ENCODE measurements around the gene AGBL3.

The AGBL3 gene

GRCh38 chr7:135075716-135076115 is 89.4 kb downstream of the AGBL3 start:
- DNase-seq, result no peak

DNA sequence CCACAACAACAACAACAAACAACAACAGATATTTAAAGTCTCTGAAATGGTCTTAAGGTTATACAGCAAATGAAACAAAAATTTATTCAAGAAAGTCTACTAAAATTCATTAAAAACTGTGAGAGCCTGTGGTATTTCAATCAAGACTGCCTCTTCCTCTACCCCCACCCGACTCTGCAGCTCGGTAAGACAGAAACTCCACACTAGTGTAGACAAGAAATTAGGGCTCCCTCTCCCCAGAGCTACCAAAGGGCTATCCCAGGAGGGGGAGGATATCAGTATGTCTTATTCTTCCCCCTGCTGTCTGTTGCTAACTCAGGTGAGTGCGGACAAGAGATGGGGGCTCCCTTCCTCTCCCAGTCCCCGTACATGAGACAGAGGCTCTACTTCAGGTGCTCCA is 90.6 kb downstream of the AGBL3 start:
- no peak for DNase-seq

DNA sequence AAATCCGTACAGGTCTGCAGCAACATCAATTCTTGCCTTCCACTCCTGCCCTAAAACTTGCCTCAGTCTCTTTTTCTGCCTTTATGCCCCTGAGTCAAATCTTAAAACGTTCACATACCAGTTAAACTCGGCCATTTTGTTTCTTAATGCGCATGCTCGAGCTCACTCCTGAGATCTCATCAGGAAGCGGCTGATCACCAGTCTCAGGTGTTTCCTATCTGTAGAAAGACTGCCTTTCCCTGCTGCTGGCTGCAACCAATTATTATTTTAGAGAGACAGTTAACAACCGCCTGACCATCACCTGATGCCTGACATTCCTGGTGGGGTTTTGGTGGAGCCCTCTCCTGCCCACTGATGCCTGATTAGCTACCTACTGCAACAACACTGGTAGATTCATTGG is 91.3 kb downstream of the AGBL3 start:
- DNase-seq, result no peak

GRCh38 chr7:135078051-135078450 is 91.7 kb downstream of the AGBL3 start:
- no peak for DNase-seq

GRCh38 chr7:135079068-135079467 is 92.8 kb downstream of the AGBL3 start:
- DNase-seq, result no peak

DNA sequence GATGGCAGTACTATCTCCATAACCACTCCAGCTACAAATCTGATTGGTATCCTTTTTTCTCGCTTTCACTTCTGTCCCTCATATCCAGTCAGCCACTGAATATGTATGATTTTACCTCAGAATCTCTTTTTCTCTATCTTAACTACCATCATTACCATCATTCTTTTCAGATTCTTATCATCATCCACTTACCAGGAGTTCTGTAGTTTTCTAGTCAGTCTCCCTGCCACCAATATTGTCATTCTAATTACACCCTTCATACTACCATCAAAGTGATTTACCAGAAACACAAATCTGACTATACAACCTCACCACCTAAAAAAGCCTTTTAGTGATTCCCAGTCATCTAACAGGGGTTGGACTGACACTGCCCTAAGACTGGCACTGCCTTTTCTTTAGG is 96.7 kb downstream of the AGBL3 start:
- DNase-seq, result no peak

DNA sequence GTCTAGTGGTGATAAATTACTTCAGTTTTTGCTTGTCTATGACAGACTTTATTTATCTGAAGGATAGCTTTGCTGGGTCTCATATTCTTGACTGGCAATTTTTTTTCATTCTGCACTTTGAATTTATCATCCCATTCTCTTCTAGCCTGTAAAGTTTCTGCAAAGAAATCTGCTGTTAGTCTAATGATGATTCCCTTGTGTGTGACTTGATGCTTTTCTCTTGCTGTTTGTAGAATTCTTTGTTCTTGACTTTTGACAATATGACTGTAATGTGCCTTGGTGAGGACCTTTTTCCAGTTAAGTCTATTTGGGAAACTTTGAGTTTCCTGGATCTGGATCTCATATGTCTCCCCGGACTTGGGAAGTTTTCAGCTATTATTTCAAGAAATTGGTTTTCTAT is 102.3 kb downstream of the AGBL3 start:
- no peak for DNase-seq

DNA sequence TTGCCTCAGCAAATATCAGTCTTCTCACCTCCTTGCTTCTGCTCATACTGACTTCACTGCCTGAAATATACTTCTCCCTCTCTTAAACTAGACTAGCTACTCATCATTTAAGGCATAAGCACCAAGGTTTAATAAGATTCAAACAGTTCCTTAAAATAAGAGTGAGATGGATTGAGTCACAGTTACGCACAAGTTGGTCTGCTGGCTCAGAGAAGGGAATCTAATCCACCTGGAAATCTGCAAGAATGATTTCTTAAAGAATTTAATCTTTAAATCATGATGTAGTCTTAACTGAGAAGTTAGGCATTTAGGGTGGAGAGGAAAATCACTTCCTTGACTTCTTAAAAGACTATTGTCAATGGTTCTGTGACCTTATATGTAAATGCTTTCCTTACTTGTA is 105.4 kb downstream of the AGBL3 start:
- no peak for DNase-seq

DNA sequence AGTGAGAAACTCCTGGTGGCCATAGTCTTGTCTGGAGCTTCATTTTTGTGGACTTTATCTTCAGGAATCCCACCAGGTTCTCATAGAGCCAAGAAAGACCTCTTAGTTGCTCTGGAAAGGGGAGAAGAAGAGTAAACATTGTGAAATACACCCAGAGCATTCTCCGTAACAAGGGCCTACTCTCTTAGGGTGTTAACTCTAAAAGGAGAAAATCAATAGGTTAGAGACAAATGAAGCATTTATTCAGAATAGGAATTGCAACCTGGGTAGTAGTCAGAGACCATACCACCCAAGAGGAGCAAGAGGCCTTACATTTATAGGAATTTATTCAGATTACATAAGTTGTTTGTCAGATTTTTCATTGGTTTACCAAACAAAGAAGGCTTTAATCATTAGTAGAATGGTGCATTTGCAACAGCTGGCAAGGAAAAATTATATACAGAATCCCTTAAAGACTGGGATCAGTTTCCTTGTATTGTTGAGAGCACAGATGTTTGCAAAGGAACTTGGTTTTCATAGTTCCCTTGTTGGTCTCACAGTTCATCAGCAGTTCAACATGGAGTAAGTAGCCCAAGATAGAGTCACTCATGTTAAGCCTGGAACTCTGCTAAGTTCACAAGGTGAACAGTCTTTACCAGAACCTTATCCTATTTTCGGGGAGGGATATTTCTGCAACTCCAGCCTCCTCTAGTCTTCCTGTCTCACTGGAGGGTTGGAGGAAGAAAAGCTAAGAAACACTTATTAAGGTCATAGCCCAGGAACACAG is 108.3 kb downstream of the AGBL3 start:
- no peak for DNase-seq

DNA sequence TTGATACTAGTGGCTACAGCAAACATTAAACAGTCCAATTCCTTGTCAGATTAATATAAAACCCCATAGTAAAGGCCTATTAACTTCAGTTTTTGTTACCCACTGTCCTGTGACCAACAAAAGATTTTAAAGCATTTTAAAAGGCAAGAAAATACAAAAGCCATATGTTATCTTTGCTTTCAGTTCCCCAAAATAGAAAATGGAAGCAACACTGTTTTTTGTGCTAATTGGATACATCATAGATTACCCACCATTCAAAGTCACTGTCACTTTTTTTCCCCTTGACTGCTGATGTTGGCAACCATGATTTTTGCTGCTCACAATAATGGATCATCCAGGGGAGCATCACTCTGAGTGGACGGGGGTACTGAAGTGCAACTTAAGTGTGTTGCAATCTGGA is 109.1 kb downstream of the AGBL3 start:
- DNase-seq, result no peak

DNA sequence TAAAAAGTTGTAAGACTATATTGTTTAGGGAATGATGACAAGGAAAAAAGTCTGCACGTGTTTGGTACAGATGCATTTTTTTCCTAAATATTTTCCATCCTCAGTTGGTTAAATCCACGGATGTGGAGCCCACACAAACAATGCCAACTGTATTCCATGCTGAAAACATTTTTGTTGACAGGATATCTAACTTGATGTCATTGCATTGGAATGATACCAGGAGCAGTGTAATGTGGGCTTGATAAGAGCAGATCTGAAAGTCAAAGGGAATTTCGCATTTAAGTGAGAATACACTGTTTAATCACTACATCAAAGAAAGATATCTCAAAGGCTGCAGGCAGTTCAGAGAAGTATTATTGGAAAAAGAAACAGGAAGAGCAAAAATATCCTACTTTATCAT is 112.1 kb downstream of the AGBL3 start:
- DNase-seq, result no peak

- no peak for DNase-seq
These were observed 114.5 kb downstream of the AGBL3 start for GRCh38 chr7:135100856-135101255.

DNA sequence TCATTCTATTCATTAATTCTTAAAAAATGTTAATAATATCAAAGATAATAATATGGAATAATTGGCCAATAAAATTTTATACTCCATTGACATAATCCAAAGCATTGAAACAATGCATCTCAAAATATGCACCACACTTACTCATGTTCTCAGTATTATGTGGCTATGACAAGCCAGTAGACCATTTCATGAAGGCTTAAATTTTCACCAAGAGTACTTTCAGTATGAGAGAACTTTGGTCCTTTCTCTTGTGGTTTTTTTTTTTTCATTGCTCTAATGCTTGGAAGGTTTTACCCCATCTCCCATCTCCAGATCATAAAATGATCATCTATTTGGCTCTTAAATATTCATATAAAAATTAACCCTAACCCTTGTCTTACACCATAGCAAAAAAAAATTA is 116.1 kb downstream of the AGBL3 start:
- no peak for DNase-seq

GRCh38 chr7:135109562-135109961 is 123.3 kb downstream of the AGBL3 start:
- DNase-seq, result no peak

GRCh38 chr7:135109976-135110375 is 123.7 kb downstream of the AGBL3 start:
- no peak for DNase-seq

DNA sequence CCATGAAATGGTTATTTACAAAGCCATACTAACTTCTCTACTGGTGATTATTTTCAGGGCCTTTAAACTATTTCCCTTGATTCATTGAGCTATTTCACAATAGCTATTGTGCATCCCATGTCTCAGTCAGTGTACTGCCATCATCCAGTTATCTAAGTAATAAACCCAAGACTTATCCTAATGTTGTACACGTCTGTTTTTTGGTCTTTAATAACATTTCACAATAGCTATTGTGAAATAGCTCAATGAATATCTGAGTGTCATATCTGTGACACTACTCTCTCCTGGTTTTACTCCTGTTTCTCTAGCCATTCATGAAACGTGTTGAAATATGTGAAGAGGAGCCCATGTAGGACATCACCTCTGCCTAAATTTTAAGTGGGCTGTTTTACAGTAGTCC is 125.1 kb downstream of the AGBL3 start:
- DNase-seq, result no peak

DNA sequence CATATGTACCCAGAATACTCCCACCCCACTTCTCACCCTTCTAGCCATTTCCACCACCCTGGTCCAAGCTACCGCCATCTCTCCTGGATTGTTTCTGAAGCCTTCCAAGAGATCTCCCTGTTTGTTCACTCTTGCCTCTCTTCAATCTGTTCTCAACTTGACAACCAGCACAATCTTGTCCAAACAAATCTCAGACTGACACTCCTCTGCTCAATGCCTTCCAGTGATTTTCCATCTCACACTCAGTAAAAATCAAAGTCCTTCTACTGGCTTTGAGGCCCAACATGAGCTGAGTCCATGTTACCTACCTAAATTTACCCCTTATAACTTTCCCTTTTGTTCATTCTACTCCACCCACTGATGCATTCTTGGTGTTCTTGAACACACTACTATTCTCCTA is 128.3 kb downstream of the AGBL3 start:
- no peak for DNase-seq

GRCh38 chr7:135117096-135117495 is 130.8 kb downstream of the AGBL3 start:
- no peak for DNase-seq

DNA sequence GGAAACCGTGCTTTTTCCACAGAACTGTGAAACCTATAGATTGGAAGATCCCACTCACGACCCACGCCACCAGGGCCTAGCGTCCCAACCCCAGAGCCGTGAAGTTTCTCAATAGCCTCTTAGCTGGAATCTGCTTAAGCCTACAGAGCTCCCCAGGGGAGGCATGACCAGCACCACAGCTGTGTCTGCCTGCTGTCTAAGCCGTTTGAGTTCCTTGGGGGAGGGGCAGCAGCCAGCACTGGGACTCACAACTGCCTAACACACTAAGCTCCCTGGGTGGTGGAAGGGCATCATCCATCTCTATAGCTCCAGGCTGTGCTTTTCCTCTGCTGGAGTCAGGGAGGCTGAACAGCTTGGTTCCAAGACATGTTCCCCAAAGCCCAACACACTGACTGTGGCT is 135.6 kb downstream of the AGBL3 start:
- DNase-seq, result no peak

- DNase-seq, result peak in 1 of 51 donors; percentile 33
These were observed 138.3 kb downstream of the AGBL3 start for GRCh38 chr7:135124631-135125030.

DNA sequence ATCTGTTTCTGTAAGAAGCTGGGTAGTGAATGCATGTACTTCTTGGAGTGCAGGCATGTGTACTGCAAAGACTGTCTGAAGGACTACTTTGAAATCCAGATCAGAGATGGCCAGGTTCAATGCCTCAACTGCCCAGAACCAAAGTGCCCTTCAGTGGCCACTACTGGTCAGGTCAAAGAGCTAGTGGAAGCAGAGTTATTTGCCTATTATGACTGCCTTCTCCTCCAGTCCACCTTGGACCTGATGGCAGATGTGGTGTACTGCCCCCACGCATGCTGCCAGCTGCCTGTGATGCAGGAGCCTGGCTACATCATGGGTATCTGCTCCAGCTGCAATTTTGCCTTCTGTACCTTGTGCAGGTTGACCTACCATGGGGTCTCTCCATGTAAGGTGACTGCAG is 142.6 kb downstream of the AGBL3 start:
- no peak for DNase-seq

GRCh38 chr7:135129579-135129978 is 143.3 kb downstream of the AGBL3 start:
- DNase-seq, result no peak

DNA sequence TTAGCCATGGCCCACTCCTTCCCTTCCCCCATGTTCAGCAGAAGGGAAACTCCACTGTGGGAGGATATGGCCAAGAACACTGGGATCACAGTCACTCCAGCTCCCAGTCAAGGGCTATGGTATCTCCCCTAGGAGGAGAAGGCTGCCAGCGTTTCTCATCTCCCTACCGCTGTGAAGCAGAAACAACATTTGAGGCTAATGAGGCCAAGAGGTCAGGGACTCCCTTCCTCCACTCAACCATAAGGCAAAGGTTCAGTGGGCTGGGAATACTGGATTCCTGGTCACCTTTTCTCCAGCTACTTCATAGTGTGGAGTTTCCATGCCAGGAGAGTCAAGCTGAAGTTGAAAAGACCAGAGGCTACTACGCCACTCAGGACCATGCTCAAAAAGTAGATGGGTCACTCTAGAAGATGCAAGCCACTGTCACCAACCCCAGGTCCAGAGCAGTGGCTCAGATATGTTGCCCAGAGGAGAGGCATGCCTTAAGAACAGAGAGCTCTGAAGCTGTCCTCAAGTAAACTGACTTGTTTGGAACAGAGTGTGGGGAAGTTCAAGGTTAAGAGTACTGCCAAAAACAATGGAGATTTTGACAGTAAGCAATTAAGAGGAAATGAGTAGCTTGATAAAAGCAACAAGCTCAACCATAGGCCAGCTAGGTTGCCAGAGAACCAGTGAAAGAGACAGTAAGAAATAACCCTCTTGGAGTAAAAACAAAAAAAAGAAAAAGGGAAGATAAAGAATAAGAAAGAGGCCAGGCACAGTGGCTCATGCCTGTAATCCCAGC is 157.8 kb downstream of the AGBL3 start:
- no peak for DNase-seq

Measured in hypothalamus (tissue), 51 donors.